Measurements from ENCODE around the gene PKNOX1. TPM values are rescaled to one million over a fixed set of nuclear protein-coding genes. Genes with fewer than 3 reads are reported as not detected.
"Not testable (repeated sequence)": the region's sequence is repeated elsewhere in the genome, so short reads cannot be mapped to it uniquely, and the experiment has no call there.

Gene PKNOX1, protein sequence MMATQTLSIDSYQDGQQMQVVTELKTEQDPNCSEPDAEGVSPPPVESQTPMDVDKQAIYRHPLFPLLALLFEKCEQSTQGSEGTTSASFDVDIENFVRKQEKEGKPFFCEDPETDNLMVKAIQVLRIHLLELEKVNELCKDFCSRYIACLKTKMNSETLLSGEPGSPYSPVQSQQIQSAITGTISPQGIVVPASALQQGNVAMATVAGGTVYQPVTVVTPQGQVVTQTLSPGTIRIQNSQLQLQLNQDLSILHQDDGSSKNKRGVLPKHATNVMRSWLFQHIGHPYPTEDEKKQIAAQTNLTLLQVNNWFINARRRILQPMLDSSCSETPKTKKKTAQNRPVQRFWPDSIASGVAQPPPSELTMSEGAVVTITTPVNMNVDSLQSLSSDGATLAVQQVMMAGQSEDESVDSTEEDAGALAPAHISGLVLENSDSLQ
- 6.7 TPM for total RNA-seq
- long read RNA-seq, full-length matches to known transcripts: 3 of 6 reads
- long read RNA-seq, partial matches to known transcripts: 3 of 6 reads
- long read RNA-seq, other reads (novel, unspliced or antisense): 0 of 6 reads

DNA sequence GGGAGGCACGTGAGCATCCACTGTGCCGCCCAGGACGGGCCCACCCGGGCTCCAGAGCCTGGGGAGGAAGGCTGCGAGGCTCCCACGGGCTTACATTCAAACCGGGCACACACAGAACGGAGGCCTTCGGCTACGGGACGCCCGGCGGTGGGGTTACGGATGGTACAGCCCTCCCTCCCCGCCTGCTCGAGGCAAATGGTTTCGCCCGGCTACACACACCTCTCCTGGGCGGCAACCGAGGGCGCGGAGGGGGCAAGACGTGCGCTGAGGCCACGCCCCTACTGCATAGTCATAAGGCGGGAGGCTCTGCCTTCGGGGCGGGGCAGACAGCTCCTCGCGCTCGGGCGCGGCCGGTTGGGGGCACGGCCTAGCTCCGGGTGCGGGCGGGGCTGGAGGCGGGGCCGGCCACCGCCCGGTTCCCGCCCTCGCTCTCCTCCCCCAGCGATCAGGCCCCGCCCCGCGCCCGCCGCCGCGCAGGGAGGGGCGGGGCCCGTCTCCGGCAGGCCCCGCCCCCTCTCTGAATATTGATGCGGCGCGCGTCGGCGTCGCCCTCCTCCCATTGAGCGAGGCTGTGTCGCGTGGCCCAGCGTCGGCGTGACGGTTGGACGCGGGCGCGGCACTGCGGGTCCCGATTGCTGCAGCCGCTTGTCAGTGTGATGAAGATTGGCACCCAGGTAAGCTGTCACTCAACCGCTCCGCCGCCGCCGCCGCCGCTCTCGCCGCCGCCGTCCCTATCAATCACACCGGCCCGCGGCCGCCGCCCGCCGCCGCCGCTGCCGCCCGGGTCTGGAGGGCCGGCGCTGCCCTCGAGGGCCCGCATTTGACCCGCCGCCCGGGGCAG, at the start of gene PKNOX1:
TSS of gene PKNOX1 (plus strand) at position 572 of the 841 bp plus-strand sequence. CDS start 29,820 bp downstream, outside the sequence.
- DNase-seq (peak; percentile 99), ATAC-seq (ENCODE audit: poor library complexity) (peak; percentile 95)
- intact Hi-C loops (cut with DNase I): no loop called here

DNA sequence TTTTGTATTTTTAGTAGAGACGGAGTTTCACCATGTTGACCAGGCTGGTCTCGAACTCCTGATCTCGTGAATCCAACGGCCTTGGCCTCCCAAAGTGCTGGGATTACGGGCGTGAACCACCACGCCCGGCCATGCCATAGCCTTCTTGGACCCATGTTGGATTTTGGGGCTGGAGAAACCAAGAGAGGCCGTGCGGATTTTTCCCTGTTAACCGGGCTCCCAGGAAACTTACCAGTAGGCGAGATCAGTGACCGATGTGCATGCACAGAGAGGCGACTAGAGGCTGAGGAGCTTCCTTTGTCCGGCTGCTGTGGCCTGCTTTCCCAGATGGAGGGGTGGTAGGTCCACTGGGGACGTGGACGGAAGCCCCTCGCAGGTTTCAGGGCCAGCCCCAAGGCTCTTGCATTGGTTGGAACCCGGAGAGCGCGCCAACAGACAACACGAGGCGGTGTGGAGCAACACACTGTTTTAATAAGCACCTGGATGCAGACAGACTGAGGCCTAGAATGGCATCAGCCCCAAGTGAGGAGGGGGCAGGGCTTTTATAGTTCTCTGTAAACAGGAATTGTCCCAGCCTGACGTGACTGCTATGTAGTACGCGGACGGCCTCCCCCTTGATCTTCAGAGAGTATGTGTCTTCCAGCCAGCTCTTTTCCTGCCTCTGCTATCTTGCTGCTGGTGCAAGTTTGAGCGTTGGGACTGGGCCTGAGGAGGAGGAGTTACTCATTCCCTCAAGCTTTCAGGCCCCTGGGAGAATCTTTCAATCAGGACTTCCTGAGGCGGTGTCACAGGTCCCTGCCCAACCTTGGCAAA, 49.0 kb upstream of the PKNOX1 start, which contains the start of gene ERVH48-1:
TSS of gene ERVH48-1 (minus strand) at position 517 of the 813 bp plus-strand sequence. CDS start 6,624 bp downstream, outside the sequence.
- DNase-seq: no peak
- intact Hi-C loops (cut with DNase I): no loop called here
- ATAC-seq (ENCODE audit: poor library complexity): no peak

DNA sequence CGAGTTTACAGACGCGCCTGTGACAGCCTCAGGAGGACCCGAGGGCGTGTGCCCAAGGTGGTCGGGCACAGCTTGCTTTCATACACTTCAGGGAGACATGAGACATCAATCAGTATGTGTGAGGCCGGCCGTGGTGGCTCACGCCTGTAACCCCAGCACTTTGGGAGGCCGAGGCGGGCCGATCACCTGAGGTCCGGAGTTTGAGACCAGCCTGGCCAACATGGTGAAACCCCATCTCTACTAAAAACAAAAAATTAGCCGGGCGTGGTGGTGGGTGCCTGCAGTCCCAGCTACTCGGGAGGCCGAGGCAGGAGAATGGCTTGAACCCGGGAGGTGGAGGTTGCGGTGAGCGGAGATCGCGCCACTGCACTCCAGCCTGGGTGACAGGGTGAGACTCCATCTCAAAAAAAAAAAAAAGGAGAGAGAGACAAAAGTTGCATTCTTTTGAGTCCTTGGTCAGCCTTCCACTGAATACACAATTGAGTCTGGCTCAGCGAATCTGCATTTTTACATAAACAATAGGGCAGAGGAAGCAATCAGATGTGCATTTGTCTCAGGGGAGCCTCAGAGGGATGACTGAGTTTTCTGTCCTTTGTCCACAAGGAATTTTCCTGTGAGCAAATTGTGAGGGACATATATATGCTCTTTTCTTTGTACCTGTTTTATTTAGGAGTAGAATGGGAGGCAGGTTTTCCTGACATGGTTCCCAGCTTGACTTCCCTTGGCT, 46.7 kb upstream of the PKNOX1 start:
- intact Hi-C loops (cut with DNase I); DNase-seq; ATAC-seq (ENCODE audit: poor library complexity): not testable (repeated sequence)

DNA sequence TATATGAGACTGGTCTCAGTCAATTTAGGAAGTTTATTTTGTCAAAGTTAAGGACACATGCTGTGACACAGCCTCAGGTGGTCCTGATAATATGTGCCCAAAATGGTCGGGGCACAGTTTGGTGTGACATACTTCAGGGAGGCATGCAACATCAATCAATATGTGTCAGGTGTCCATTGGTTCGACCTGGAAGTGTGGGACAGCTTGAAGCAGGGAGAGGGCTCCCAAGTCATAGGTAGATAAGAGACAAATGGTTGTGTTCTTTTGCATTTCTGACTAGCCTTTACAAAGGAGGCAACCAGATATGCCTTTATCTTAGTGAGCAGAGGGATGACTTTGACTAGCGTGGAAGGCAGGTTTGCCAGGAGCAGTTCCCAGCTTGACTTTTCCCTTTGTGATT, 44.4 kb upstream of the PKNOX1 start:
- no peak for ATAC-seq (ENCODE audit: poor library complexity)
- DNase-seq: no peak
- intact Hi-C loops (cut with DNase I): no loop called here

DNA sequence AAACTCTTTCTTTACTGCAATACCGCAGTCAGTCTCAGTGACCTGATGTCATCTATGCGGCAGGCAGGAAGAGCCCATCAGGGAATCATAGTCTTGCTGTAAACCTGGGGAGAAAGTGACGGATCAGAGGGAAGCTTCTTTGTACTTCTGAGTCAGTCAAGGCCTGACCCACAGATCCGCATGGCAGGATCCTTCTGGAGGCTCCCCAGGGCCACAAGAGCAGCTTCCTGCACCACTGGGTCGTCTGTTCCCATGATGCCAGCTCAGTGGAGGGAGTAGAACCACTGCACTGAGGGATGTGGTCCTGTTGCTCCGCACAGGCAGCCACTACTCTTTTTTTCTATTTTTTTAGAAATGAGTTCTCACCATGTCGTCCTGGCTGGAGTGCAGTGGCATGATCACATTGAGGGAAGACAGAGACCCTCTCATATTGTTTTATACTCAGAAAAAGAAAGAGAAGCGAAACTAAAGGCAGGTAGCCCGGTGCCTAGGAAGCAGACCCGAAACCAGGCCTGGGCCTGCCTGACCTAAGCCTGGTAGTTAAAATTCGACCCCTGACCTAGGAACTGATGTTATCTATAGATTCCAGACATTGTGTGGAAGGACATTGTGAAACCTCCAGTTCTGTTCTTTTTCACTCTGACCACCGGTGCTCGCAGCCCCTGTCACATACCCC, 42.7 kb upstream of the PKNOX1 start:
- intact Hi-C loops (cut with DNase I): no loop called here
- no peak for DNase-seq
- no peak for ATAC-seq (ENCODE audit: poor library complexity)

DNA sequence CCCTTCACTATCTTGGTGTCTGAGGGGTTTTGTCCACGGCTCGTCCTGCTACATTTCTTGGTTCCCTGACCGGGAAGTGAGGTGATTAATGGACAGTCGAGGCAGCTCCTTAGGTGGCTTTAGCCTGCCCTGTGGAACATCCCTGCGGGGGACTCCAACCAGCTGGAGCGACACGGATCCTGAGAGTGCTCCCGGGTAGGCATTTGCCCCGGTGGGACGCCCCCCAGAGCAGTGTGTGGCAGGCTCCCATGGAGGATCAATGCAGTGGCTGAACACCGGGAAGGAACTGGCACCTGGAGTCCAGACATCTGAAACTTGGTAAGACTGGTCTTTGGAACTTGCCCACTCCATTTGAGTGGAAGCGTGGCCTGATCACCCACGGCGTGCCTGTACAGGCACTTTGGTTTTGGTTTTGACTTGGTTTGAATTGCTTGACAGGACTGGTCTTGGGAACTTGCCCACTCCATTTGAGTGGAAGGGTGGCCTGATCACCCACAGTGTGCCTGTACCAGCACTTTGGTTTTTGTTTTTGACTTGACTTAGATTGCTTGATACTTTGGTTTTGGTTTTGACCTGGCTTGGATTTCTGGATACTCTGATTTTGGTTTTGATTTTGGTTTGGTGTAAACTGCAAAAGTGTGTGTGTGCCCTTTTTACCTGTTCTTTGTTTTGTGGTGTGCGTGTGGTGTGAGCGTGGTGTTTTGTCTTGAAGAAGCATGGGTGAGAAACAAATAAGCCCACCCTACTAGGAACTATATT, 41.8 kb upstream of the PKNOX1 start:
- DNase-seq; intact Hi-C loops (cut with DNase I); ATAC-seq (ENCODE audit: poor library complexity): not testable (repeated sequence)

DNA sequence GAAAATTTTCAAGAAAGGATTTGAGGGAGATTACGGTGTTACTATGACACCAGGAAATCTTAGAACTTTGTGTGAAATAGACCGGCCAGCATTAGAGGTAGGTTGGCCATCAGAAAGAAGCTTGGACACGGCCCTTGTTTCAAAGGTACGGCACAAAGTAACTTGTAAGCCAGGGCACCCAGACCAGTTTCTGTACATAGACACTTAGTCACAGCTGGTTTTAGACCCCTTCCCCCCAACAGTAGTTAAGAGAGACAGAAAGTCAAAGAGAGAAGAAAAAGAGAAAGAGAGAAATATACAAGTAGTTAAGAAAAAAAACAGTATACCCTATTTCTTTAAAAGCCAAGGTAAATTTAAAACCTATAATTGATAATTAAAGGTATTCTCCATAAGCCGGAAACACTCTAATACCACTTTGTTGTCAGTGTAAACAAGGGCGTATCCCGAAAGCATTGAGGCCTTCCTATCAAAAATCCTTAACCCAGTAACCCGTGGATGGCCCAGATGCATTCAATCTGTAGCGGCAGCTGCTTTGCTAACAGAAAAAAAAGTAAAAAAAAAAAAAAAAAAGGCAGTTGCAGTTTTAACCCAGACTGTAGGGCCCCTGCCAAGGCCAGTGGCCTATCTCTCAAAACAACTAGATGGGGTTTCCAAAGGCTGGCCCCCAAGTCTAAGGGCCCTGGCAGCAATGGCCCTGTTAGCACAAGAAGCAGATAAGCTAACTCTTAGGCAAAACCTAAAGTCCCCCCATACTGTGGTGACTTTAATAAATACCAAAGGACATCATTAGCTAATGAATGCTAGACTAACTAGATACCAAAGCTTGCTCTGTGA, 41.0 kb upstream of the PKNOX1 start:
- DNase-seq; intact Hi-C loops (cut with DNase I); ATAC-seq (ENCODE audit: poor library complexity): not testable (repeated sequence)

DNA sequence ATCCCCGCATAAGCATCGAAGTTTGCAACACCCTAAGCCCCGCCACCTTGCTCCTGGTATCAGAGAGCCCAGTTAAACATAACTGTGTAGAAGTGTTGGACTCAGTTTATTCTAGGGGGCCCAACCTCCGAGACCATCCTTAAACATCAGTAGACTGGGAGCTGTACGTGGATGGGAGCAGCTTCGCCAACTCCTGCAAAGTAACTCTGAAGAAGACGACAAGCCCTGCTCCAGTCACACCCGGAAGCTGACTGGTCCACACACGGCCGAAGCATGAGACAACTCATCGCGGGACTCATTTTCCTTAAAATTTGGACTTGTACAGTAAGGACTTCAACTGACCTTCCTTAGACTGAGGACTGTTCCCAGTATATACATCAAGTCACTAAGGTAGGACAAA, 40.4 kb upstream of the PKNOX1 start:
- intact Hi-C loops (cut with DNase I); DNase-seq; ATAC-seq (ENCODE audit: poor library complexity): not testable (repeated sequence)

DNA sequence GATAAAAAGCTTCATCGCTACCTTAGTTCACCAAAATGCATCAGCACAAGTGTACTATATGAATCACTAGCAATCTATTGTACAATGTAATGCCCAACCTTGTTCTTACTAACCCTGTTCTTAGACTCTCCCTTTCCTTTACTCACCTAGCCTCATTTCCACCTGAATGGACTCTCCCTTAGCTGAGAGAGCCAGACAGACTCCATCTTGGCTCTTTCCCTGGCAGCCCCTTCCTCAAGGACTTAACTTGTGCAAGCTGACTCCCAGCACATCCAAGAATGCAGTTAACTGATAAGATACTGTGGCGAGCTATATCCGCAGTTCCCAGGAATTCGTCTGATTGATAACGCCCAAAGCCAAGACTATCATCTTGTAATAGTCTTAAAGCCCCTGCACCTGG, 38.0 kb upstream of the PKNOX1 start:
- DNase-seq; ATAC-seq (ENCODE audit: poor library complexity): not testable (repeated sequence)

DNA sequence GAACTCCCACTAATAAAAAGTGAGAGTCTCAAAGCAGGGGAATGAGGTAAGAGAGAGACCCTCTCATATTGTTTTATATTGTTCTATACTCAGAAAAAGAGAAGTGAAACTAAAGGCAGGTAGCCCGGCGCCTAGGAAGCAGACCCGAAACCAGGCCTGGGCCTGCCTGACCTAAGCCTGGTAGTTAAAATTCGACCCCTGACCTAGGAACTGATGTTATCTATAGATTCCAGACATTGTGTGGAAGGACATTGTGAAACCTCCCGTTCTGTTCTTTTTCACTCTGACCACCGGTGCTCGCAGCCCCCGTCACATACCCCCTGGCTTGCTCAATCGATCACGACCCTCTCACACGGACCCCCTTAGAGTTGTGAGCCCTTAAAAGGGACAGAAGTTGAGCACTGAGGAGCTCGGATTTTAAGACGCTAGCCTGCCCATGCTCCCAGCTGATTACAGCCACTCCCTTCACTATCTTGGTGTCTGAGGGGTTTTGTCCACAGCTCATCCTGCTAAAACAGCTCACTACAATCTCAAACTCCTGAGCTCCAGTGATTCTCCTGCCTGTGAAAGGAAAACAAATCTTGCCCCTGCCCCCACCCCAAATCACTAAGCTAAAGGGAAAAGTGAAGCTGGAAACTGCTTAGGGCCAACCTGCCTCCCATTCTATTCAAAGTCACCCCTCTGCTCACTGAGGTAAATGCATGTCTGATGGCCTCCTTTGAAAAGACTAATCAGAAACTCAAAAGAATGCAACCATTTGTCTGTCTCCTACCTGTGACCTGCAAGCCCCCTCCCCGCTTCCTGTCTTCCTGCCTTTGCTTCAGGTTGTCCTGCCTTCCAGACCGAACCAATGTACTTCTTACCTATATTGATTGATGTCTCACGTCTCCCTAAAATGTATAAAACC, 37.1 kb upstream of the PKNOX1 start:
- intact Hi-C loops (cut with DNase I); ATAC-seq (ENCODE audit: poor library complexity); DNase-seq: not testable (repeated sequence)

More for the DNA sequence above, 38.0 kb upstream of the PKNOX1 start:
- intact Hi-C loops (cut with DNase I): not testable (repeated sequence)

DNA sequence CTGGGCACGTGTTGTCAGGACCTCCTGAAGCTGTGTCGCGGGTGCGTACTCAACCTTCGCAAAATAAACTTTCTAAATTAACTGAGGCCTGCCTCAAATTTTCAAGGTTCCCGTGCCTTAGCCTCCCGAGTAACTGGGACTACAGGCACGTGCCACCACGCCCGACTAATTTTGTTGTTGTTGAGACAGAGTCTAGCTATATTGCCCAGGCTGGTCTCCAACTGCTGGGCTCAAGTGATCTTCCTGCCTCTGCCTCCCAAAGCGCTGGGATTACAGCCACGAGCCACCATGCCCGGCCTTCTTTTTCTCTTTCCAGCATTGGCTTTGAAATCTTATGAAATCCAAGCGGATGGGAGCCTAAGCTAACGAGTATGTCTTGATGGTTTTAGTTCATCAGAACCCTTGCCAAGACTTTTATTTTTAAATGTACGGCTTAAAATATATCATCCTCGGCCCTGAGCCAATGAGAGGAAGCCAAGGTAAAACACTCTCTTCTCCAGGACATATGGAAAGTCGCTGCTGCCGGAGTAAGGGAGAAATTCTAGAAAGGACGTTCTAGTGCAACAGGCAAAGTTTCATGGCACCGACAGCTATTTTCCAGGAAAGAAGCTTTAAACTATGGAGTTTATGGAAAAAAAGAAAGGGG, 36.3 kb upstream of the PKNOX1 start:
- no peak for ATAC-seq (ENCODE audit: poor library complexity)
- no peak for DNase-seq
- intact Hi-C loops (cut with DNase I): no loop called here

DNA sequence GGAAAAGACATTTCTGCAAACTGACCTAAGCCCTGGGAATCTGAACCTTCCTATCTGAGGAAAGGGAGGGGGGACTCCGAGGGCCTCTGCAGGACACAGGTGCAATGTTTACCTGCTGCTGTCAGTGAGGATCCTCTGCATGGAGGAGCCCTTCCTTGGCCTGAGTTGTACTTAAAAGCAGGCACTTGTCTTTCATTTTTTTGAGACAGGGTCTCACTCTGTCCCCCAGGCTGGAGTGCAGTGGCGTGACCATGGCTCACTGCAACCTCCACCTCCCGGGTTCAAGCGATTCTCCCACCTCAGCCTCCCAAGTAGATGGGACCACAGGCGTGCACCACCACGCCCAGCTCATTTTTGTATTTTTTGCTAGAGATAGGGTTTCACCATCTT, 35.8 kb upstream of the PKNOX1 start:
- ATAC-seq (ENCODE audit: poor library complexity); intact Hi-C loops (cut with DNase I); DNase-seq: not testable (repeated sequence)

DNA sequence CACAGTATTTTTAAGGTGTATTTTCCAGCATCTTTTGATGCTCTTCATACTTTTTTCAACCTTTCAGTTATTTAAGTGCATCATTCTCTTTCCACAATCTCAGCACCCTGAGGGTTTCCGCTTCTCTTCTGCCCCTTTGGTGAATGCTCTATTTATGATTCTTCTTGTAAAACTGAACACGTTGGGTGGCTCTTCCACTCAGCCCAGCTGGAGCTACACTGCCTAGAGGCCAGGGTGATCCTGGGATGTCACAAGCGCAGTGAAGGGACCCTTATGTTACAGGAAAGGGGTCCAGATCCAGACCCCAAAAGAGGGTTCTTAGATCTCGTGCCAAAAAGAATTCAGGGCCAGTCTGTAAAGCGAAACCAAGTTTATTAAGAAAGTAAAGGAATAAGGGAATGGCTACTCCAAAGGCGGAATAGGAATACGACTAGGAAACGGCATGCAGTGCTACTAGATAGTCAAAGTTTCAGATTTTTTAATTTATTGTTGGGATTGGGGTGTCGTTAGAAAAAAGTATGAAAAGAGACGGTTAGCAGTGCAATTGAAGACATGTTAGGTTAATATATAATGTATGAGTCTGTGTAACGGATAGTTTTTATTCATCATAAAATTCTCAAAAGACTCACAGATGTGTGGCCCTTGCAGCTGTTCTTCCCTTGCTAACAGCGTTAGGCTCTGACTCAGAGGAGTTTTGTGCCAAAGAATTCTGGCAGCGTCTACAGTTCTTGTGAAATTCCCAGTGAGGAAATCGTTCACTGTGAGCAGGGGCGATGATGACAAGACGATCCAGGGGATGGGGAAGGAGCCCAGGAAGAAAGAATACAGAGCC, 34.6 kb upstream of the PKNOX1 start:
- intact Hi-C loops (cut with DNase I): no loop called here
- DNase-seq (no peak), ATAC-seq (ENCODE audit: poor library complexity) (peak; percentile 98)

Measured in Right ventricle myocardium superior (tissue), 1 donor.